Mammary epithelial cell (primary cell): ENCODE data around the gene SLC8A1.

ENCODE experiments used
- CTCF ChIP-seq, 2 donors: IDR thresholded peaks in 1 of 2; conservative IDR thresholded peaks in 1 of 2; 2 replicates each; pipeline ENCODE4 v1.5.1; 2011 to 2012; ENCODE audit warnings: inconsistent platforms in 2 of 2, low read length in 2 of 2, mild to moderate bottlenecking in 2 of 2, control low read depth in 1 of 2, low read depth in 1 of 2; ENCODE audit not compliant: insufficient read depth in 1 of 2; ENCODE audit errors: extremely low read depth in 1 of 2
- EZH2 ChIP-seq: IDR thresholded peaks from 2 replicates; pipeline ENCODE4 v1.6.1; 2012; ENCODE audit warnings: low read length, inconsistent platforms, borderline replicate concordance

- TF ChIP-seq CTCF (conservative IDR thresholded peaks at IDR 0.05 in 1 of 2, IDR thresholded peaks at IDR 0.05 in 1 of 2; ENCODE audit: extremely low read depth in 1 of 2, insufficient read depth in 1 of 2, low read depth in 1 of 2, low read length in 2 of 2) (no peak), EZH2 (no peak)
These were observed 119.6 kb downstream of the SLC8A1 start for GRCh38 chr2:40332191-40332826.
